H9 (cell line): ENCODE results near the gene SLC9A9. TPM values are rescaled to one million over a fixed set of nuclear protein-coding genes. Genes with fewer than 3 reads are reported as not detected.

ENCODE experiments used
- DNase-seq: peaks from one replicate; pipeline ENCODE4 v3.0.0-alpha.2; 2017
- H2AFZ ChIP-seq: one replicate; pipeline ENCODE4 v1.6.1; 2013; ENCODE audit warnings: mild to moderate bottlenecking, low read length, control low read depth, moderate library complexity
- H2AK5ac ChIP-seq: 2 replicates; pipeline ENCODE4 v1.6.1; 2013; ENCODE audit warnings: low read length, control low read depth, mixed read lengths; ENCODE audit not compliant: insufficient read length
- H2BK120ac ChIP-seq: one replicate; pipeline ENCODE4 v1.6.1; 2013; ENCODE audit warnings: low read depth, mild to moderate bottlenecking, low read length, control low read depth, inconsistent platforms; ENCODE audit not compliant: poor library complexity, severe bottlenecking
- H2BK12ac ChIP-seq: 2 replicates; pipeline ENCODE4 v1.6.1; 2013; ENCODE audit warnings: low read length, control low read depth, mixed read lengths, low read depth; ENCODE audit not compliant: insufficient read length
- H2BK15ac ChIP-seq: 2 replicates; pipeline ENCODE4 v1.6.1; 2013; ENCODE audit warnings: low read depth, low read length, control low read depth
- H2BK20ac ChIP-seq: one replicate; pipeline ENCODE4 v1.6.1; 2013; ENCODE audit warnings: low read depth, mild to moderate bottlenecking, low read length, control low read depth, inconsistent platforms; ENCODE audit not compliant: poor library complexity, severe bottlenecking
- H2BK5ac ChIP-seq: 2 replicates; pipeline ENCODE4 v1.6.1; 2013; ENCODE audit warnings: low read length, control low read depth, mixed read lengths; ENCODE audit not compliant: insufficient read length
- H3K14ac ChIP-seq: 2 replicates; pipeline ENCODE4 v1.6.1; 2013; ENCODE audit warnings: low read length, control low read depth; ENCODE audit not compliant: insufficient read depth
- H3K18ac ChIP-seq: 2 replicates; pipeline ENCODE4 v1.6.1; 2013; ENCODE audit warnings: low read depth, mild to moderate bottlenecking, mixed read lengths, low read length, control low read depth; ENCODE audit not compliant: insufficient read length
- H3K23ac ChIP-seq: 2 replicates; pipeline ENCODE4 v1.6.1; 2013; ENCODE audit warnings: low read length, control low read depth, mixed read lengths, low read depth; ENCODE audit not compliant: insufficient read length
- H3K23me2 ChIP-seq: 2 replicates; pipeline ENCODE4 v1.6.1; 2013; ENCODE audit warnings: low read depth, mild to moderate bottlenecking, mixed read lengths, low read length, control low read depth; ENCODE audit not compliant: insufficient read length, poor library complexity, severe bottlenecking
- H3K27ac ChIP-seq: 2 replicates; pipeline ENCODE4 v1.5.1; 2013; ENCODE audit warnings: low read length, control low read depth, mixed read lengths, low read depth; ENCODE audit not compliant: insufficient read length
- H3K27me3 ChIP-seq: 2 replicates; pipeline ENCODE4 v1.6.1; 2013; ENCODE audit warnings: low read length, control low read depth, inconsistent platforms; ENCODE audit not compliant: insufficient read depth
- H3K4ac ChIP-seq: 2 replicates; pipeline ENCODE4 v1.6.1; 2013; ENCODE audit warnings: low read depth, mild to moderate bottlenecking, control low read depth, inconsistent platforms, low read length, moderate library complexity
- H3K4me1 ChIP-seq: 2 replicates; pipeline ENCODE4 v1.6.1; 2013; ENCODE audit warnings: low read length, control low read depth, inconsistent platforms; ENCODE audit not compliant: insufficient read depth
- H3K4me2 ChIP-seq: 2 replicates; pipeline ENCODE4 v1.6.1; 2013; ENCODE audit warnings: low read length, control low read depth, mixed read lengths; ENCODE audit not compliant: insufficient read length, insufficient read depth
- H3K56ac ChIP-seq: 2 replicates; pipeline ENCODE4 v1.6.1; 2013; ENCODE audit warnings: low read depth, mild to moderate bottlenecking, mixed read lengths, low read length, control low read depth; ENCODE audit not compliant: insufficient read length
- H3K79me1 ChIP-seq: 2 replicates; pipeline ENCODE4 v1.6.1; 2013; ENCODE audit warnings: low read depth, mild to moderate bottlenecking, moderate library complexity, low read length, control low read depth, inconsistent platforms; ENCODE audit not compliant: insufficient read depth, poor library complexity, severe bottlenecking
- H3K79me2 ChIP-seq: 2 replicates; pipeline ENCODE4 v1.6.1; 2013; ENCODE audit warnings: low read length, control low read depth, inconsistent platforms; ENCODE audit not compliant: insufficient read depth
- H3K9ac ChIP-seq: 2 replicates; pipeline ENCODE4 v1.6.1; 2013; ENCODE audit warnings: low read length, control low read depth, mixed read lengths; ENCODE audit not compliant: insufficient read length; ENCODE audit errors: extremely low read depth
- H3K9me3 ChIP-seq: one replicate; pipeline ENCODE4 v1.6.1; 2013; ENCODE audit warnings: low read depth, low read length, inconsistent platforms; ENCODE audit not compliant: control insufficient read depth
- H3T11ph ChIP-seq: one replicate; pipeline ENCODE4 v1.6.1; 2013; ENCODE audit warnings: mild to moderate bottlenecking, low read length, control low read depth, inconsistent platforms
- H4K20me1 ChIP-seq: one replicate; pipeline ENCODE4 v1.6.1; 2013; ENCODE audit not compliant: control insufficient read depth, insufficient read length, insufficient read depth
- H4K5ac ChIP-seq: 2 replicates; pipeline ENCODE4 v1.6.1; 2013; ENCODE audit warnings: low read depth, mild to moderate bottlenecking, mixed read lengths, low read length, control low read depth; ENCODE audit not compliant: insufficient read length
- H4K8ac ChIP-seq: replicated peaks from 2 replicates; pipeline ENCODE4 v1.6.1; 2013; ENCODE audit warnings: low read length, control low read depth, mixed read lengths, low read depth; ENCODE audit not compliant: insufficient read length
- H4K91ac ChIP-seq: 2 replicates; pipeline ENCODE4 v1.6.1; 2013; ENCODE audit warnings: low read depth, mild to moderate bottlenecking, moderate library complexity, mixed read lengths, low read length, control low read depth; ENCODE audit not compliant: insufficient read length
- H3K27ac Mint-ChIP-seq, 3 experiments: 2 replicates in 2 of 3; 3 replicates in 1 of 3; pipeline ENCODE4 v1.8.0; 2020 to 2021; ENCODE audit warnings: mixed read lengths in 3 of 3, mild to moderate bottlenecking in 1 of 3, moderate library complexity in 1 of 3
- H3K27me3 Mint-ChIP-seq: 2 replicates; pipeline ENCODE4 v1.8.0; 2021; ENCODE audit warnings: low read depth, mild to moderate bottlenecking, moderate library complexity, mixed read lengths
- H3K36me3 Mint-ChIP-seq, 3 experiments: 2 replicates in 2 of 3; 3 replicates in 1 of 3; pipeline ENCODE4 v1.8.0; 2020 to 2021; ENCODE audit warnings: low read depth in 3 of 3, mixed read lengths in 3 of 3; ENCODE audit not compliant: insufficient read depth in 1 of 3
- H3K4me1 Mint-ChIP-seq, 2 experiments: 2 replicates each; pipeline ENCODE4 v1.8.0; 2020; ENCODE audit warnings: mixed read lengths in 2 of 2
- H3K4me3 Mint-ChIP-seq, 2 experiments: 2 replicates in 1 of 2; 3 replicates in 1 of 2; pipeline ENCODE4 v1.8.0; 2020 to 2021; ENCODE audit warnings: mild to moderate bottlenecking in 2 of 2, mixed read lengths in 2 of 2, moderate library complexity in 1 of 2
- H3K9me3 Mint-ChIP-seq, 2 experiments: 2 replicates in 1 of 2; 3 replicates in 1 of 2; pipeline ENCODE4 v1.8.0; 2020; ENCODE audit warnings: mild to moderate bottlenecking in 2 of 2, mixed read lengths in 2 of 2, moderate library complexity in 1 of 2
- CTCF ChIP-seq: fragments of 200-600 bp; sonication (generic); conservative IDR thresholded peaks from 3 replicates; pipeline ENCODE4 v1.8.0; 2021; ENCODE audit warnings: antibody characterized with exemption, mild to moderate bottlenecking
- WGBS: extraction: QIAGEN DNeasy Blood & Tissue Kit; methylation state at CpG from one replicate; pipeline ENCODE4 v1.1.7; 2013; ENCODE audit warnings: missing lambda C conversion rate, low lambda C conversion rate, mixed read lengths; ENCODE audit not compliant: insufficient read length; ENCODE audit errors: extremely low coverage; 5-methylcytosine and 5-hydroxymethylcytosine counted together
- total RNA-seq: library from RNA; stranded (reverse); gene quantifications from 2 replicates; pipeline ENCODE4 v1.2.1, GENCODE V29; 2021

Gene SLC9A9
- total RNA-seq, 1 experiment from 2014 or later = 0.35 TPM

- Histone ChIP-seq H3K4me1 (peaks cover 4% of the 10 kb centered on the region; the same call in 1 of the 2 replicates), H4K20me1 (no peaks in the 10 kb centered on the region), H3K9me3 (no peaks in the 10 kb centered on the region), H3K56ac (no peak overlapping the region), H3K23me2 (no peaks in the 10 kb centered on the region), H2BK15ac (no peak overlapping the region), H3K4me2 (no peak overlapping the region), H2AK5ac (no peak overlapping the region), H2AFZ (no peak overlapping the region), H2BK12ac (no peak overlapping the region), H3K27ac (no peak overlapping the region), H3K79me1 (no peaks in the 10 kb centered on the region), H4K5ac (no peak overlapping the region), H4K91ac (no peak overlapping the region), H3T11ph (no peak overlapping the region), H3K27me3 (no peaks in the 10 kb centered on the region), H3K18ac (no peak overlapping the region), H3K23ac (no peak overlapping the region), H3K14ac (no peak overlapping the region), H3K9ac (no peak overlapping the region), H4K8ac (no peak overlapping the region), H2BK120ac (no peak overlapping the region), H2BK20ac (no peak overlapping the region), H3K79me2 (no peaks in the 10 kb centered on the region), H3K4ac (no peak overlapping the region), H2BK5ac (no peak overlapping the region)
- Mint-ChIP-seq H3K27me3 (no peaks in the 10 kb centered on the region), H3K9me3 (no peaks in the 10 kb centered on the region), H3K36me3 (no peaks in the 10 kb centered on the region), H3K4me3 (no peak overlapping the region), H3K27ac (no peak overlapping the region), H3K4me1 (peaks cover 15 to 18% of the 10 kb centered on the region in 2 experiments)
- no peak for TF ChIP-seq CTCF
- whole genome bisulfite sequencing = no CpG with 5 or more reads among the region's 2 CpGs
- DNase-seq = no peak
These were observed 194.3 kb downstream of the SLC9A9 start for GRCh38 chr3:143653935-143654334.
